Aorta (tissue), 5 donors: Measurements from ENCODE around the gene RIC3. TPM values are rescaled to one million over a fixed set of nuclear protein-coding genes. Genes with fewer than 3 reads are reported as not detected.
A peak's percentile ranks its signal among the peaks of the same experiment; 100 is the strongest.

Source experiments
- ATAC-seq: fragments of 200-7000 bp; cut with Tn5 transposase; one replicate; pipeline ENCODE4 v1.9.1; 2022; ENCODE audit warnings: moderate library complexity; ENCODE audit not compliant: low FRiP score
- DNase-seq, 2 donors: peaks; one replicate each; pipeline ENCODE4 v3.0.0-alpha.2; 2020
- H3K27ac ChIP-seq, 2 donors: one replicate each; pipeline ENCODE4 v1.5.1; 2013; ENCODE audit warnings: low read length in 2 of 2, mild to moderate bottlenecking in 2 of 2, moderate library complexity in 2 of 2, control low read depth in 1 of 2, inconsistent platforms in 1 of 2, low read depth in 1 of 2
- H3K27me3 ChIP-seq, 2 donors: one replicate each; pipeline ENCODE4 v1.6.1; 2013; ENCODE audit warnings: control low read depth in 1 of 2, low read length in 1 of 2, mild to moderate bottlenecking in 1 of 2, moderate library complexity in 1 of 2; ENCODE audit not compliant: insufficient read depth in 2 of 2, control insufficient read depth in 1 of 2
- H3K36me3 ChIP-seq, 2 donors: one replicate each; pipeline ENCODE4 v1.6.1; 2013; ENCODE audit warnings: control low read depth in 1 of 2, low read length in 1 of 2, mild to moderate bottlenecking in 1 of 2; ENCODE audit not compliant: insufficient read depth in 2 of 2, control insufficient read depth in 1 of 2
- H3K4me1 ChIP-seq, 2 donors: one replicate each; pipeline ENCODE4 v1.6.1; 2013; ENCODE audit warnings: low read length in 2 of 2, control low read depth in 1 of 2, mild to moderate bottlenecking in 1 of 2, moderate library complexity in 1 of 2; ENCODE audit not compliant: insufficient read depth in 2 of 2, control insufficient read depth in 1 of 2
- H3K4me3 ChIP-seq, 2 donors: one replicate each; pipeline ENCODE4 v1.5.1; 2013; ENCODE audit warnings: low read length in 2 of 2, control low read depth in 1 of 2, mild to moderate bottlenecking in 1 of 2
- H3K9me3 ChIP-seq: one replicate; pipeline ENCODE4 v1.6.1; 2013; ENCODE audit warnings: mild to moderate bottlenecking, low read length; ENCODE audit not compliant: control insufficient read depth
- WGBS, 2 donors: extraction: QIAGEN DNeasy Blood & Tissue Kit; methylation state at CpG; one replicate each; pipeline ENCODE4 v1.1.7; 2013; 5-methylcytosine and 5-hydroxymethylcytosine counted together
- intact Hi-C, 2 donors: fragments of 100-400 bp; cut with DNase I; formaldehyde crosslinking; loops; one replicate each; pipeline versions ENCODE4 v1.14.2 to v1.15.0; 2022
- polyA plus RNA-seq, 2 donors: library from polyadenylated mRNA; stranded (reverse); fragments of 200-250 nt; gene quantifications; one replicate each; pipeline ENCODE4 v1.2.3, GENCODE V29; 2013
- total RNA-seq, 2 donors: library from RNA; stranded (reverse); fragmentation: NEBNext Ultra II Directional; extraction: Animal tissue kit (Norgen Biotek cat#: 25700); gene quantifications; one replicate each; pipeline ENCODE4 v1.2.1, GENCODE V29; 2021
- donor health status: healthy with polysubstance abuse.
- donor health status: Bipolar disorder and iron deficiency.
- donor health status: DM: no; HTN: no; CAD: no.
- donor health status: DM: no; HTN: no; CAD: no.
- donor health status: DM: yes; HTN: yes; CAD: no.

RIC3 gene
- total and polyA plus RNA-seq, 4 donors: 2.9 to 13.1 (median 8.1) TPM

DNA sequence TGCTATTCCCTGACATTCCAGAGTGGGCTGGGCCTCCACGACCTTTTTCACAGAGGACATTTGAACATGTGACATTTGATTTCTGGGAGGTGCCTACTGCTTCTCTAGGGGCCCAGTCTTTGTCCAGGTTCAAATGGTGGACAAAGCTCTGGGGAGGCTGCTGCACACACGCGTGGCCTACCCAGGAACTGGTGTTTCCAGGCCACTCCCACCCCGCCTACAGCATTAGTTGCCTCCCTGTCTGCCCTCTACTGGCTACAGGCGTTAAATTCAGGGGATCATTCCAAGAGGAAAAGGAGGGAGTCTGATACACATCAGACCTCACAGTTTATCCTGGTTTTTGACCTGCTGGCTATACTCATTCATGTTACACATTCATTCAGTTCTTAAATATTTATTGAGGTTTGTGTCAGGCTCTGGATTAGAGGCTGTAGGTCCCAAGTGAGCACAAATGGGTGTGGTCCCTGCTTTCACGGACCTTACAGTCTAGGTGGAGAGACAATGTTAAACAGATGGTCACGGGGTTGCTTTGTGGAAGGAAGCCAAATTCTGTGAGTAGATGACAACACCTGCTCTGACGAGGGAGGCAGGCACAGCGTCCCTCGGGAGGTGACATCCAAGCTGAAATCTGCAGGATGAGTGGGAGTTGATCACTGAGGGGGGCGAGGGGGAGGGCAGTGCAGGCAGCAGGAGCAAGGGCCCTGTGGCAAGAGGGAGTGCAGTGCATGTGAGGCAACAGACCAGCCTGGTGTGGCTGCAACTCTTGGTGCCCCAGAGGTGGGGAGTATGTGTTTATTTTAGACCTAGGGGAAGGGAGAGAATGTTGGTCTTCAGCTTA is 76.0 kb downstream of the RIC3 start:
- H3K36me3 ChIP-seq: no peaks in the 10 kb centered on the region
- H3K4me1 ChIP-seq: no peaks in the 10 kb centered on the region
- no peak overlapping the region for H3K4me3 ChIP-seq
- 48 to 50% methylated on average over 11 of the region's 11 CpGs for whole genome bisulfite sequencing, 2 donors
- DNase-seq (peak in 1 of 2 donors; percentile 78), ATAC-seq (peak; percentile 55)
- no peaks in the 10 kb centered on the region for H3K9me3 ChIP-seq
- no peak overlapping the region for H3K27ac ChIP-seq
- H3K27me3 ChIP-seq: no peaks in the 10 kb centered on the region
- intact Hi-C loops: loop anchor here in 1 of 2 donors (10.0 kb wide), 1 partner anchor 198 kb away; no protein-coding TSS in a partner anchor

- intact Hi-C loops: loop anchor here in 1 of 2 donors (10.0 kb wide), 1 partner anchor 197 kb away; no protein-coding TSS in a partner anchor
Measured at GRCh38 chr11:8091721-8092120, 77.1 kb downstream of the RIC3 start.

GRCh38 chr11:8090756-8091155 is 78.1 kb downstream of the RIC3 start:
- intact Hi-C loops: loop anchor here in 1 of 2 donors (10.0 kb wide), 1 partner anchor 196 kb away; no protein-coding TSS in a partner anchor
- H3K4me3 ChIP-seq: no peak overlapping the region
- ATAC-seq (no peak), DNase-seq (no peak)
- no peaks in the 10 kb centered on the region for H3K4me1 ChIP-seq
- H3K36me3 ChIP-seq: no peaks in the 10 kb centered on the region
- H3K9me3 ChIP-seq: no peaks in the 10 kb centered on the region
- no peak overlapping the region for H3K27ac ChIP-seq
- H3K27me3 ChIP-seq: no peaks in the 10 kb centered on the region
- 54 to 56% methylated on average over 5 of the region's 5 CpGs for WGBS, 2 donors

More at GRCh38 chr11:8091721-8092120, 77.1 kb downstream of the RIC3 start:
- Histone ChIP-seq H3K27me3 (no peaks in the 10 kb centered on the region), H3K36me3 (no peaks in the 10 kb centered on the region), H3K27ac (no peak overlapping the region), H3K4me3 (no peak overlapping the region), H3K9me3 (no peaks in the 10 kb centered on the region), H3K4me1 (no peaks in the 10 kb centered on the region)
- no peak for DNase-seq
- ATAC-seq: no peak
- 45 to 51% methylated on average over 5 of the region's 5 CpGs for WGBS, 2 donors

DNA sequence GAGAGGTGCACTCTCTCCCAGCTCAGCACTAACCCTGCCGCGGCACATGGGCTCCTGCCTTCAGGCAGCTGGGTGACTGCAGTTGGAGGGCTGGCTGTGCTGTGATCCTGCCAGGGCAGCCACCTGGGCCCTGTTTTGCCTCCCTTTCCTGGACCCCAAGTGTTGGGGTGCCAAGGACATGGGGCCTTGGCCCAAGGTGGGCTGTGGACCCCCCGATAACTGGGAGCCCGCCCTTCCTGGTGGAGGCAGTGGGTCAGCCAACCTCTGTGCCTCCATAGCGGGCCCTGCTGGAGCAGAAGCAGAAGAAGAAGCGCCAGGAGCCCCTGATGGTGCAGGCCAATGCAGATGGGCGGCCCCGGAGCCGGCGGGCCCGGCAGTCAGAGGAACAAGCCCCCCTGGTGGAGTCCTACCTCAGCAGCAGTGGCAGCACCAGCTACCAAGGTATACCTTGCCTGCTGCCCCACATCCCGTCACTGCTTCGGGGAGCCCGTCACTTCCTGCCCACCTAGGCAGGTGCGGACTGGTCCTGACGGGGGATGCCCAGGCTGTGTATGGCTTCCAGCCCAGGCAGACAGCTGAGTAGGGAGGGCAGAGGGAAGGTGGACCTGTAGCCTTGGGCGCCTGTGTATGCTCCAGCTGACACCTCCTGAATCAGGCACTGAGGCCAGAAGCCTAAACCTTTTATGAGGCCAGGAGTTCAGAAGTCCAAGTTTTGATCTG is 78.9 kb downstream of the RIC3 start:
- 87 to 88% methylated on average over 15 to 17 of the region's 17 CpGs for WGBS, 2 donors
- H3K4me1 ChIP-seq: no peaks in the 10 kb centered on the region
- intact Hi-C loops: loop anchor here (10.0 kb wide), 2 partner anchors 185 to 195 kb away; no protein-coding TSS in a partner anchor
- no peak overlapping the region for H3K27ac ChIP-seq
- H3K4me3 ChIP-seq: no peak overlapping the region
- no peaks in the 10 kb centered on the region for H3K27me3 ChIP-seq
- ATAC-seq (no peak), DNase-seq (no peak)
- no peaks in the 10 kb centered on the region for H3K36me3 ChIP-seq
- H3K9me3 ChIP-seq: no peaks in the 10 kb centered on the region

- H3K36me3 ChIP-seq: no peaks in the 10 kb centered on the region
- DNase-seq (no peak), ATAC-seq (no peak)
- WGBS, 2 donors: 84 to 88% methylated on average over 3 of the region's 3 CpGs
- no peak overlapping the region for H3K27ac ChIP-seq
- no peak overlapping the region for H3K4me3 ChIP-seq
- H3K27me3 ChIP-seq: no peaks in the 10 kb centered on the region
- no peaks in the 10 kb centered on the region for H3K9me3 ChIP-seq
- H3K4me1 ChIP-seq: no peaks in the 10 kb centered on the region
- intact Hi-C loops: loop anchor here in 1 of 2 donors (10.0 kb wide), 1 partner anchor 183 kb away; no protein-coding TSS in a partner anchor
Measured at GRCh38 chr11:8087756-8088155, 81.1 kb downstream of the RIC3 start.

GRCh38 chr11:8087185-8087584 is 81.6 kb downstream of the RIC3 start:
- no peaks in the 10 kb centered on the region for H3K9me3 ChIP-seq
- ATAC-seq (no peak), DNase-seq (peak in 1 of 2 donors; percentile 23)
- 91 to 94% methylated on average over 4 of the region's 4 CpGs for WGBS, 2 donors
- H3K27ac ChIP-seq: no peak overlapping the region
- intact Hi-C loops: loop anchor here in 1 of 2 donors (10.0 kb wide), 1 partner anchor 182 kb away; no protein-coding TSS in a partner anchor
- no peaks in the 10 kb centered on the region for H3K27me3 ChIP-seq
- H3K4me1 ChIP-seq: no peaks in the 10 kb centered on the region
- no peaks in the 10 kb centered on the region for H3K36me3 ChIP-seq
- H3K4me3 ChIP-seq: no peak overlapping the region

- ATAC-seq: no peak
- intact Hi-C loops: loop anchor here in 1 of 2 donors (10.0 kb wide), 1 partner anchor 182 kb away; no protein-coding TSS in a partner anchor
- Histone ChIP-seq H3K9me3 (no peaks in the 10 kb centered on the region), H3K4me3 (no peak overlapping the region), H3K4me1 (no peaks in the 10 kb centered on the region), H3K27ac (no peak overlapping the region), H3K27me3 (no peaks in the 10 kb centered on the region), H3K36me3 (no peaks in the 10 kb centered on the region)
- DNase-seq: peak in 1 of 2 donors; percentile 57
- 85 to 90% methylated on average over 7 of the region's 7 CpGs for WGBS, 2 donors
Measured at GRCh38 chr11:8086571-8086970, 82.3 kb downstream of the RIC3 start.

DNA sequence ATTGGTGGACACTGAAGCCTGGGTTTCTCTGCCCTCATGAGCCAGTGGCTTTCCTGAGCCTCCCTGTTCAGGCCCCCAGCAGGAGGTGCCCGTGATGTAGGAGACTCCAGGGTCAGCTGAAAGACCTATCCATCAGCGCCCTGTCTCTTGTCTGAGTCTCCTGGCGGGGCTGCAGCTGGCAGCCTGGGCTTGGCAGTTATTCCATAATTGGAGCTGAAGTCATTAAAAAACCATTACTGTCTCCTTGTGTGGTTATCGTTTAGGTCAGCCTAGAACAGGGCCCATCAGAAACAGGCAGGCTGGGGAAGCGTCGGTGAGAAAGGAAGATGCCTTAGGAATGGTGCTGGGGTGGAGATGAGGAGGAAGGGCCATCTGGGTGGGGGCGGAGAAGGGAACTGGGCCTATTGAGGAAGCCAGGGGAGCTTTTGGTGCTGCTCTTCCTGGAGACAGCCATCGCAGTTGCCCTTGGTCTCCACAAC is 82.8 kb downstream of the RIC3 start:
- intact Hi-C loops: loop anchor here in 1 of 2 donors (10.0 kb wide), 1 partner anchor 181 kb away; no protein-coding TSS in a partner anchor
- no peaks in the 10 kb centered on the region for H3K9me3 ChIP-seq
- H3K4me3 ChIP-seq: no peak overlapping the region
- H3K27ac ChIP-seq: no peak overlapping the region
- no peaks in the 10 kb centered on the region for H3K4me1 ChIP-seq
- WGBS, 2 donors: 47 to 51% methylated on average over 8 of the region's 8 CpGs
- H3K36me3 ChIP-seq: no peaks in the 10 kb centered on the region
- H3K27me3 ChIP-seq: no peaks in the 10 kb centered on the region
- peak in 1 of 2 donors; percentile 40 for DNase-seq
- no peak for ATAC-seq
